Iris pigment epithelial cell (primary cell): ENCODE results near the gene NTM.
A peak's percentile ranks its signal among the peaks of the same experiment; 100 is the strongest.

ENCODE experiments used
- DNase-seq: peaks from one replicate; pipeline ENCODE4 v3.0.0-alpha.2; 2011; ENCODE audit warnings: low read depth

The NTM gene

GRCh38 chr11:131964698-131965483 lies 594.5 kb downstream of the NTM start:
- DNase-seq = no peak

DNA sequence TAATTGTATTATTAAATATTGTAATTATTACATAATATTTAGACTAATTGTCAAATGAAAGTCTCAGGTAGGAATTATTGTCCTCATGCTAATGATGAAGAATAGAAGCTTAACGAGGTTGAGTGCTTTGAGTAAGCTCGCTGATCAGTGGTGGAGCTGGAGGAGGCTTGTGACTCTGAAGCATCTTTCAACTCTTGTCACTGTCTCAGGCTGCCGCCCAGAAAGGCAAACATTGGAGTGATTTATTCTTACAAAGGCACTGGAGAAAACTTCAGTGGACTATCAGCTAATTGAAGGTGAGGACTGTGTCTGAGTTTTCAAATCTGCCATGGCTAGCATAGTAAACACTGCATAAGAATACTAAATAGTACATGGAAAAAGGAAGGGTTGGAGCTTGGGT lies 595.1 kb downstream of the NTM start:
- DNase-seq = no peak

- no peak for DNase-seq
Observed at GRCh38 chr11:131966667-131967066, 596.3 kb downstream of the NTM start.

DNA sequence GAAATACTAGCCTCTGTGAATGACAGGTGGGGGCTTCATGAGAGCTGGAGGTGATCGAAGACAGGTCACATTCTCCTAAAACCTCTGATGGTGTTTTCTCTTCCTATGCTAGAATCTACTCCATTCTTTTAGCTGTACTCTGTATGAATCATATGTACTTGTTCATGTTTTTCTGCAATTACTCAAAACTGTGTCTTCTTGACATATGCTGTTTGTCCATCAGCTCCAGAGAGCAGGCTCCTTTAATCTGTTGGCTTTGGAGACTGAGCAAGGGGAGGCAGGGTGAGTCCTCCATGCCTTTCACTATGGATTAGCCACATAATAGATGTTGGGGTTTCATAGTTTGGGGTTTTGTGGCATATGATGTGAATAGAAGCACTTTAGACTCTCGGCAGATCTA lies 598.8 kb downstream of the NTM start:
- DNase-seq = no peak

- DNase-seq = no peak
Observed at GRCh38 chr11:131973061-131973460, 602.6 kb downstream of the NTM start.

GRCh38 chr11:131975619-131976018 lies 605.2 kb downstream of the NTM start:
- no peak for DNase-seq

DNA sequence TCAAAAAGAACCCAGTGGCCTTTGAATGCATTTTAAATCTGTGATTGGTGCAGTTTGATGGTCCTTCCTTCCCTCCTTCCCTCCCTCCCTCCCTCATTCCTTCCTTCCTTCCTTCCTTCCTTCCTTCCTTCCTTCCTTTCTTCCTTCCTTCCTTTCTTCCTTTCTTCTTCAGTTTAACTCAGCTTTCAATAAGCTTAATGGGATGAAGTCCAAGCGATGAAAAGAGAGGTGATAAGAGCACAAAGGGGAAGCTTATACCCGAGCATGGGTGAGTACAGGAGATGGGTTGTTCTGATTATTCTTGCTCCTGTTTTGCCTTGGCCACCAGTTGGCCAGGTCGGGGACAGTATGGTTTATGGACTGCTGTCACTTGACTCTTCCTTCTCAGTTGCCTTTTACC lies 605.6 kb downstream of the NTM start:
- DNase-seq = no peak

DNA sequence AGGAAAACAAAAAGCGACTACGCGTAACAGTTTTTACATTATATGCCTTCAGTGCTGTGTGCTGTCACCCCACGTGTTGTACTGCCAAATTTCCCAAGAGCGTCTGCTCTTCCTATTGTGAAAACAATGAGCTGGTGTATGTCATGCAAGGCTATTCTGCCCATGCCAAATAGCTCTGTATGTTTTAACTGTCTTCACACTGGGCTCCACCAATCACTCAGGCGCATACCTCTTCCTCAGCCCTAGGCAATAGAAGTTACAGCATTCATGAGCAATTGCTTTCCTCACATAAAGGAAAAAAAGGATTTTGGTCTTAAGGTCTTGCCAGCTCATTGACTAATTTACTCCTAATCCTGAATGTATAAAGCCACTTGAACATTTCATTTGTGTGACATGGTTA lies 606.8 kb downstream of the NTM start:
- peak; percentile 59 for DNase-seq

GRCh38 chr11:131977854-131978253 lies 607.4 kb downstream of the NTM start:
- peak; percentile 81 for DNase-seq

DNA sequence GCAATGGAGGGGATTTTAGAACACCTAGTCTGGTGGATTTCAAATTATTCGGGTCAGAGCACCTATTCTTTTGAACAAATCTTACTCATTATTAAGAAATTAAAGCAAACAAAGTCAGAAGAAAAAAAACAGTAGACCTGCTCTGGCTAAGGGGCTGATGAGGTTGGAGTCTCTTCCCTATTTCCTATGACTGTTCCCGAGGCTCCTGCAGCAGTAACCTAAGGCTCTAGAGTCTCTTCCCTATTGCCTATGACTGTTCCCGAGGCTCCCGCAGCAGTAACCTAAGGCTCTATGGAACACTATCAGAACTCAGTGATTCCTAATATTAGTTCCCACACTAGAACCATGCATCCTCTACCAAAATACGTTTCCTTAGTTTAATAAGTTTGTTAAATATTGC lies 607.9 kb downstream of the NTM start:
- DNase-seq = peak; percentile 8

DNA sequence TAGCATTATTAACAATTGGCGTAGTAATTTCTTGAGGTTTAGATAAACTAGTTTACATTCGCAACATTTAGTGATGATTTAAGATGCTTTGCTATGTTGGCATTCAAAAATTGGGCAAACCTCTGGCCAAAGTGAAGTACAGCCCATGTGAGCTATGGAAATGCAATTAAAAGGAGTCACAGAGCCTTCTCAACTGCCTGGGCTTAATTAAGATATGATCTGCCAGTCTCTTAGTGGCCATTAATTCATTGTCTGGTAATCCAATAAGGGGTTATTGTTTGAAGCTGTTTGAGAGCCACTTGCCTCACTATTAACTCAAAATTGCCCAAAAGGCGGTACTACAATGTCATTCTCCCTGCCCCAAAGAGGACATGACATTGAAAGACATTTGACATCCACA lies 608.9 kb downstream of the NTM start:
- DNase-seq = no peak

- DNase-seq = no peak
Observed at GRCh38 chr11:131980199-131980598, 609.8 kb downstream of the NTM start.

DNA sequence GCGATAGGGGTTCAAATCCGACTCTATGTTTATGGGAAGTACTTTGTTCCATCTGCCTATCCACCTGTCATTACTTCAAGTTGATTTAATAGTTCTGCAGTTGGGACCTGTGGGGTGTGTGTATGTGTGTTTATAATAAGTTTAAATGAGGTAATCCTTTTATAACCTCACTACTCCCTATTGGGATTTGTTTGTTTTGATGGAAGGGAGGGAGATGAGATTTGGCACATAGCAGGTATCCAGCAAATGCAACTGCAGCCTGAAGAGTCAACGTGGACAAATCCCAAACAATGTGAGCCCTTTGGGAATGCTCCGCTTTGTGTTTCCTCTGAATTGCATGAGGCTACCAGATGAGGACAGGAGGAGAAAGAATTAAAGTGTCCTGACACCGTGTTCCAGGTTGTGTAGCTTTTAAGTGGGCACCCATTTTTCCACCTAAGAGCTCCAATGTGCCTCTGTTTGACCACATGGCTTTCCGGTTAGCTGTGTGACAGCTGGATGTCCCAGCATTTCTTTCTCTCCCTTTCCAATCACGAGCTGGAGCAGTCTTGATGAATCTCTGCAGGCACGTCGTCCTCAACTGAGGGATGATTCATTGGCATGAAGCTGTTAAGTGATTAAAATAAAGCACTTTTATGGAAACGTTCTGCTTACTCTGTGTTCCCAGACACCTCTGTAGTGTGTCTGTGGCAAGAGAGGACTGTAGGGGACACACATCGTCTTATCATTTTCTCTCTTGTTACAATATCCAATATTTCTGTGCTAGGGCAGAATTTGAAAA lies 610.7 kb downstream of the NTM start:
- peak; percentile 6 for DNase-seq

DNA sequence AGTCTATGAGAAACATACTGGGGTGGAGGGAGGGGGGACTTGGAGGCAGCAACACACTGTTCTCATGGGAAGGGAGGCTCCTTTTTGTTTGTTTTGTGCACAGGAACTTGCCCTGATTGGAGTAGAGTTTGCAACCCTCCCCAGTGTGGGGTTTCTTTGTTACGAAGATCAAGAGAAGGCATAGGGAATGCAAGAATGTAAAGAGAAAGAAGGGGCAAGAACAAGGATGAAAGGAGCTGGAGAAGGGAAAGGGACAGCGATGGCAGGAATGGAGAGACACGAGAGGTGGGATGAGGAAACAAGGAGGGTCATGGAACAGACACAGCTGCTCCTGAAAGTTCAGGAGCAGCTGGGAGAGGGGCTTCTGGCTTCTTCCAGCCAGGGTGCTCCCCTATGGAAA lies 611.7 kb downstream of the NTM start:
- no peak for DNase-seq

GRCh38 chr11:131985846-131986301 lies 615.5 kb downstream of the NTM start:
- no peak for DNase-seq

DNA sequence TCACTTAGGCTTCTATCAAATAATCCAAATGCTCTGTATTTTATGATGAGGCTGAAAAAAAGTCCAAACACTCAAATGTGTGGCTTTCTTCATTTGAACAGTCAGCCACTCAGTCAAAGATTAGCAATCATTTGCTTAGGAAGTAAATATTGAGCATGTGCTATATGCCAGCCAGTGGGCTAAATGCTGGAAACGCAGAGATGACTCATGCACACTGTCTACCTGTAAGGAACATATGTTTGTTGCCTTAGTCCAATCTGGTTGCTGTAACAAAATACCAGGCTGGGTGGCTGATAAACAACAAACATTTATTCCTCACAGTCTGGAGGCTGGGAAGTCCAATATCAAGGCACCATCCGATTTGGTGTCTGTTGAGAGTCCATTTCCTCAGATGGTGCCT lies 617.3 kb downstream of the NTM start:
- DNase-seq = no peak

GRCh38 chr11:131991606-131992005 lies 621.2 kb downstream of the NTM start:
- no peak for DNase-seq

DNA sequence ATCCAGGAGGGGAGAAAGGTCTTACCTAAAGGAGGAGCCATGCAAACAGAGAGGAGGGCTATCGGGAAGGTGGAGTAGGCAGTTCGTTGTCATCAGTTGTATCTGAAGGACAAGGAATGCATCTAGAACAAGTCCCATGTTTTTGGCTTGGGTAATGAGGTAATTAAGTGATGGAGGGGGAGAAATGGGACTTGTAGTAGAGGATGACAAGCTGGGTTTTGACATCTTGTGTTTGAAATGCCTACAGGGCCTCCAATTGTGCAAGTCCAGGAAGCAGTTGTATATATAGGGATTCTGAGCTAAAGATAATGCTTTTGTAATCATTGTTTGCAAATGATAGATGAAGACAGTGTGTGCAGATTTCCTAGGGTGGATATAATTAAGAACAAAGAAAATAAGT lies 622.8 kb downstream of the NTM start:
- peak; percentile 33 for DNase-seq

GRCh38 chr11:131998020-131998419 lies 627.6 kb downstream of the NTM start:
- no peak for DNase-seq

GRCh38 chr11:131999084-131999483 lies 628.7 kb downstream of the NTM start:
- peak; percentile 8 for DNase-seq

DNA sequence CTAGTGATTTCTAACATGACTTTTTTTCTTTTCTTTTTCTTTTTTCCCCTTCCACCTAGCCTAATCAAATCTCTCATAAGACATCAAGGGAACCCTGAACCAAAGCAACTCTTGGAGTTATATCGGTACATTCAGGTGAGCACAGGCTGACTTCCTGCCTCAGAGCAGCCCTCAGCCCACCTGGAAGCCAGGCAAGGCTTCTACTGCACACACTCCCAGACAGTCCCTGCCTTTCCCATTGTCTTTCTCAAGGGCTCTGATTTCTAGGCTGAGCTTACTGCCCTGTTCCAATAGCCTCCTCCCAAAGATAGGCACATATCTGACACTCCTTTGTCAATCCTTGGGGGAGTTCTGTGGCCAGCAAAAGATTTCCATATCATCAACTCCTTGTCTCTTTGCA lies 629.5 kb downstream of the NTM start:
- DNase-seq = no peak

GRCh38 chr11:132005887-132006286 lies 635.5 kb downstream of the NTM start:
- DNase-seq = no peak

DNA sequence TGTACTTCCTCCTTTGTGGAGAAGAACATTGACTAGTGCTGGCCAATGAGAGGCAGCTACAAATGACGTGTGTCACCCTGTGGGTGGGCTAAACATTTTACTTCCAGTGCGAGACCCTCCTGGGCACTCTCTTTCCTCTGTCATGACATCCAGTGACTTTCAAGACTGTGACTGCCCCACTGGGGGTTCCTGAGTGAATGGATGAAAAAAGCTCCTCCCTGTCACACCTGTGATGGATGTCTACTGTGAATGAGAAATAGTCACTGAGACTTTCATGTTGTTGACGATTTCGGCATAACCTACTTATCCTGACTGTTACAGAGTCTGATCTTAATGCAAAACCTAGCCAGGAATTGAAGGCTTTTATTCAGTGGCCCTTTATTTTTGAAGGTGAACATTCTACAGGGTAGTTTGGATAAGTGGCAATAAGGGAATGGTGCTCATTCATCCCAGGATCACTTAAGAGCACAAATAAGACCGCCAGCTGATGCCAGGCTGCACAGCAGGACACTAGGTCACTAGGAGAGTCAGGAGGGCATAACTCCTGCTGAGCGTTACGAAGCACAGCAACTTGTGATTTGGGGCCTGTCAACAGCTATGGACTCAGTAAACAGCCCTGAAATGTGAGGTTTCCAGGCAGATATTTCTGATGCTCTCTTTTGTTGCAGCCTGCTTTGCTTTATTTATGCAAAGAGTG lies 636.6 kb downstream of the NTM start:
- no peak for DNase-seq
